HepG2 (cell line): Measurements from ENCODE around the gene LENEP. TPM values are rescaled to one million over a fixed set of nuclear protein-coding genes. Genes with fewer than 3 reads are reported as not detected.
A peak's percentile ranks its signal among the peaks of the same experiment; 100 is the strongest.

Experiments
- CEBPZ ChIP-seq: IDR thresholded peaks from 2 replicates; pipeline ENCODE4 v1.6.1; 2012; ENCODE audit warnings: low read length, improper control_type of control experiment
- CERS6 ChIP-seq: sonication (generic); formaldehyde crosslinking; IDR thresholded peaks from 2 replicates; pipeline ENCODE4 v1.5.0; 2020; ENCODE audit warnings: missing genetic modification reagents
- NAIF1 ChIP-seq: sonication (generic); formaldehyde crosslinking; IDR thresholded peaks from 2 replicates; pipeline ENCODE4 v1.5.0; 2020; ENCODE audit warnings: mild to moderate bottlenecking, missing genetic modification reagents, borderline replicate concordance
- PLRG1 ChIP-seq: fragments of 450-650 bp; conservative IDR thresholded peaks from 2 replicates; pipeline ENCODE4 v1.6.1; 2016
- SCMH1 ChIP-seq: sonication (generic); formaldehyde crosslinking; IDR thresholded peaks from 2 replicates; pipeline ENCODE4 v1.9.0; 2021; ENCODE audit warnings: missing genetic modification reagents, mild to moderate bottlenecking, borderline replicate concordance
- SIN3B ChIP-seq: fragments of 150-350 bp; IDR thresholded peaks from 2 replicates; pipeline ENCODE4 v1.6.1; 2014; ENCODE audit warnings: low read length
- TFAP4 ChIP-seq: sonication (generic); IDR thresholded peaks from 2 replicates; pipeline ENCODE4 v1.6.1; 2016; ENCODE audit warnings: low read depth, borderline replicate concordance
- USF2 ChIP-seq, 2 experiments: sonication (generic) in 1 of 2; formaldehyde crosslinking in 1 of 2; IDR thresholded peaks; 2 replicates each; pipeline versions ENCODE4 v1.5.1 to v1.6.1; 2011 to 2020; ENCODE audit warnings: borderline replicate concordance in 1 of 2, low read depth in 1 of 2, low read length in 1 of 2, mild to moderate bottlenecking in 1 of 2, missing genetic modification reagents in 1 of 2, moderate library complexity in 1 of 2
- XBP1 ChIP-seq: sonication (generic); formaldehyde crosslinking; IDR thresholded peaks from 2 replicates; pipeline ENCODE4 v1.5.0; 2020; ENCODE audit warnings: missing genetic modification reagents
- ZBTB2 ChIP-seq: sonication (generic); formaldehyde crosslinking; IDR thresholded peaks from 2 replicates; pipeline ENCODE4 v1.8.0; 2022; ENCODE audit warnings: low read depth, missing genetic modification reagents
- ZNF382 ChIP-seq: sonication (generic); formaldehyde crosslinking; IDR thresholded peaks from 2 replicates; pipeline ENCODE4 v1.5.0; 2020; ENCODE audit warnings: missing genetic modification reagents, mild to moderate bottlenecking, borderline replicate concordance
- ZNF546 ChIP-seq: sonication (generic); formaldehyde crosslinking; conservative IDR thresholded peaks from 2 replicates; pipeline ENCODE4 v1.8.1; 2023; ENCODE audit warnings: mild to moderate bottlenecking, missing genetic modification reagents
- ZNF563 ChIP-seq: sonication (generic); formaldehyde crosslinking; IDR thresholded peaks from 2 replicates; pipeline ENCODE4 v1.8.0; 2022; ENCODE audit warnings: mild to moderate bottlenecking, moderate library complexity, missing genetic modification reagents
- ZNF672 ChIP-seq: sonication (generic); formaldehyde crosslinking; IDR thresholded peaks from 2 replicates; pipeline ENCODE4 v1.8.1; 2022; ENCODE audit warnings: missing genetic modification reagents
- ZNF780A ChIP-seq: sonication (generic); formaldehyde crosslinking; IDR thresholded peaks from 2 replicates; pipeline ENCODE4 v1.8.0; 2022; ENCODE audit warnings: mild to moderate bottlenecking, missing genetic modification reagents, moderate library complexity
- ZNF788 ChIP-seq: sonication (generic); formaldehyde crosslinking; IDR thresholded peaks from 2 replicates; pipeline ENCODE4 v1.5.0; 2020; ENCODE audit warnings: mild to moderate bottlenecking, missing genetic modification reagents, borderline replicate concordance
- ZNF790 ChIP-seq: sonication (generic); formaldehyde crosslinking; IDR thresholded peaks from 2 replicates; pipeline ENCODE4 v1.8.0; 2022; ENCODE audit warnings: missing genetic modification reagents, mild to moderate bottlenecking, borderline replicate concordance
- polyA plus RNA-seq, 8 experiments: library from polyadenylated mRNA; depleted of rRNA in 3 of 8; stranded (reverse) in 7 of 8; unstranded in 1 of 8; fragments of >200 nt; fragmentation: Illumina TruSeq in 4 of 8; extraction: Trizol in 4 of 8; gene quantifications; 2 replicates each; pipeline versions ENCODE4 v1.2.1 to v1.2.3, GENCODE V29; 2011 to 2016; ENCODE audit warnings: low read depth in 4 of 8, missing spikeins in 1 of 8, mixed read lengths in 1 of 8; ENCODE audit not compliant: insufficient read depth in 1 of 8
- total RNA-seq, 5 experiments: library from RNA; depleted of rRNA; stranded (reverse); fragments of >200 nt; fragmentation: Illumina TruSeq; extraction: Trizol; gene quantifications; 2 replicates each; pipeline ENCODE4 v1.2.3, GENCODE V29; 2016; ENCODE audit warnings: low read depth in 1 of 5

Gene LENEP
- total and polyA plus RNA-seq, 2 of the 13 experiments (the other 11 are each of a cell fraction or from before 2014, with no cell fraction given): 0.29 TPM; not detected in 1

- TF ChIP-seq CEBPZ (no peak), ZNF563 (CRISPR knock-in tag) (no peak; the same call in 1 of the 2 replicates), TFAP4 (peak; percentile 82; the same call in 1 of the 2 replicates), ZNF790 (CRISPR knock-in tag) (no peak), SIN3B (no peak), SCMH1 (CRISPR knock-in tag) (no peak), ZNF382 (CRISPR knock-in tag) (no peak), ZNF672 (CRISPR knock-in tag) (peak; percentile 17), XBP1 (CRISPR knock-in tag) (no peak), USF2 (IDR thresholded peaks at IDR 0.05; ENCODE audit: low read depth, low read length) (no peak), USF2 (CRISPR knock-in tag; IDR thresholded peaks at IDR 0.05; ENCODE audit: borderline replicate concordance) (no peak), NAIF1 (no peak), PLRG1 (no peak), ZNF780A (CRISPR knock-in tag) (no peak), CERS6 (CRISPR knock-in tag) (no peak), ZBTB2 (peak; percentile 67; the same call in 1 of the 2 replicates), ZNF546 (CRISPR knock-in tag) (no peak), ZNF788 (peak; percentile 73)
Observed at GRCh38 chr1:155000726-155001424, 7.5 kb downstream of the LENEP start (continued).
